GM12801 (cell line): Measurements from ENCODE around the gene PARP16.

Experiments used
- TF ChIP-seq, protein P1 (sequence below): IDR thresholded peaks from one replicate; pipeline ENCODE4 v1.5.1; 2011; ENCODE audit warnings: control low read depth; ENCODE audit not compliant: insufficient read length; ENCODE audit errors: extremely low read depth

Gene PARP16

DNA sequence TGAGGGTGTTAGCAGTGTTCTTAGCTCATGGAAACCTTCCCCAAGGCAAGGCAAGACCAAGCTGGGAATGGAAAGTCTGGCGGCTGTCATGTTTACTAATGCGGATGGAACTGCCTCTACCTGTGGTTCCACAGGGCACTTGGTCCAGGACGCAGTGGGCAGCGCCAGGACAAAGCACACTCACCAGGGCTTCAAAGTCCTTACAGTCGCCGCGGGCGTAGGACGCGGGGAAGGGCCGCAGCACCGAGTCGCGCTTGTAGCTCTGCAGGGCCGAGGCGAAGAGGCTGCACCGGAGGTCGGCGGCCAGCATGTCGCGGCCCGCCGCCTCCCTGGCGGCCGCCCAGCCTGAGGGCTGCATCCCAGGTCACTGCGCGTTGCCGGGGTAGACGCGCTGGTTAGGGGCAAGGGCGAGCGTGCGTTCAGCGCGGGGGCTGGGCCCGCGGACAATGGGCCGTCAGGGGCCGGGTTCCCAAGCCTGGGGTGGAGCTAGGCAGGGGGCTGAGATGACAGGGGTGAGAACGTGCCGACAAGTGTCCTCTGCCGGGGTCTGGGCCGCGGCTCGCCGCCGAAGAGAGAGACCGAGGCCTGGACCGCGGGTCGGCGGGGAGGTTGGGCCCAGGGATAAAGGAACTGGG is 497 bp downstream of the PARP16 start:
- TF ChIP-seq, protein P1, sequence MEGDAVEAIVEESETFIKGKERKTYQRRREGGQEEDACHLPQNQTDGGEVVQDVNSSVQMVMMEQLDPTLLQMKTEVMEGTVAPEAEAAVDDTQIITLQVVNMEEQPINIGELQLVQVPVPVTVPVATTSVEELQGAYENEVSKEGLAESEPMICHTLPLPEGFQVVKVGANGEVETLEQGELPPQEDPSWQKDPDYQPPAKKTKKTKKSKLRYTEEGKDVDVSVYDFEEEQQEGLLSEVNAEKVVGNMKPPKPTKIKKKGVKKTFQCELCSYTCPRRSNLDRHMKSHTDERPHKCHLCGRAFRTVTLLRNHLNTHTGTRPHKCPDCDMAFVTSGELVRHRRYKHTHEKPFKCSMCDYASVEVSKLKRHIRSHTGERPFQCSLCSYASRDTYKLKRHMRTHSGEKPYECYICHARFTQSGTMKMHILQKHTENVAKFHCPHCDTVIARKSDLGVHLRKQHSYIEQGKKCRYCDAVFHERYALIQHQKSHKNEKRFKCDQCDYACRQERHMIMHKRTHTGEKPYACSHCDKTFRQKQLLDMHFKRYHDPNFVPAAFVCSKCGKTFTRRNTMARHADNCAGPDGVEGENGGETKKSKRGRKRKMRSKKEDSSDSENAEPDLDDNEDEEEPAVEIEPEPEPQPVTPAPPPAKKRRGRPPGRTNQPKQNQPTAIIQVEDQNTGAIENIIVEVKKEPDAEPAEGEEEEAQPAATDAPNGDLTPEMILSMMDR: no peak

DNA sequence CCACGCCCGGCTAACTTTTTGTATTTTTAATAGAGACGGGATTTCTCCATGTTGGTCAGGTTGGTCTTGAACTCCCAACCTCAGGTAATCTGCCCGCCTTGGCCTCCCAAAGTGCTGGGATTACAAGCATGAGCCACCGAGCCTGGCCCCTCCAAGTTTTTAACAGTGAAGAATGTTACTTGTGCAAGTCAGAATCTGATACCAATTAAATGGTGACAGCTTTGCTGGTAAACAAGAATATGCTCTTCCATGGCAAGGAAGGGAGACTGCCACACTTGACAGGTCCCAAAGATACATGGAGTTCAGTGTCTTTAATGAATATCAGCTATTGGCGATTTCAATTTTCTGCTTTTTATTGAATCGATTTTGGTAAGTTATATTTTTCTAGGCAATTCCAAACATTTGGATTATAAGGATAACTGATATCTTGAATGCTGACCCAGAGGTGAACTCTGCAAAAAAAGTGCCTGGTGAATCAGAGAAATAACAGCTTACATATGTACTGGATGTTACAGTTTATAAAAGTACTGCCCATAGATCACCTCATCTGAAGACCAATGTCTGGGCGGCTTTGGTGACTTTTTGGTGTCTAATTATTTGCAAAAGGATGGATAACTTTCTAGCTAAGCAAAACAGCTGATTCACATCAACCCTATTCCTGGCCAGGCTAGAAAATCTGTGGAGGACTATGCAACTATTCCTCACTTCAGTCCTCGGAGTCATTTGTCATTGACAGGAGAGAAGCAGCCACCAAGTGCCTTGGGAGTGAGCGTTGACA is 1.2 kb downstream of the PARP16 start:
- TF ChIP-seq, protein P1: no peak

DNA sequence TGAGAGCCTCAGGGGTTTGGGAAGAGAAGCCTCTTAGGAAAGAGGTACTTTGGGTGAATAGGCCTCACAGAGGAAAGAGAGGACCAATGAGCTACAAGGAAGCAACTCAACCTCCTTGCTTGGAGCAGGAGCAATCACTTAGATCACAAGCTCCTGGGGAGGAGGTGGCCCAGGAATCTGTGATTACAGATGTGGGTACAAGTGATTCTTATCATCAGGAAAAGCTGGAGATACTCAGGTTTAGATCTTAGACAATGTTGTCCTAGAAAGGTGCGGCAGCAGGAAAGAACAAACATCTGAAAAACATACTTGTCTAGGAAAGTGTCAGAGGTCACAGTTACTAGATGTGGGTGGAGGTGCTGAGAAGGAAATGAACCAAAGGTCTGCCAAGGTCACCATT is 8.2 kb downstream of the PARP16 start:
- TF ChIP-seq, protein P1: no peak

- TF ChIP-seq, protein P1: no peak
Observed at GRCh38 chr15:65277015-65277414, 9.7 kb downstream of the PARP16 start.

- TF ChIP-seq, protein P1: no peak
Observed at GRCh38 chr15:65275728-65276126, 11.0 kb downstream of the PARP16 start.

- TF ChIP-seq, protein P1: no peak
Observed at GRCh38 chr15:65275104-65275727, 11.5 kb downstream of the PARP16 start.

- TF ChIP-seq, protein P1: no peak
Observed at GRCh38 chr15:65268411-65268810, 18.3 kb downstream of the PARP16 start.
